NCI-H2227 treated with DMSO at 0.1 percent for 48 hours (cell line): ENCODE measurements around the gene PLEKHG7.

Experiments
- DNase-seq: peaks from one replicate; lab custom pipeline; 2025; lab: John Stamatoyannopoulos, UW

Gene PLEKHG7

GRCh38 chr12:92715625-92716024 lies 12.8 kb downstream of the PLEKHG7 start:
- DNase-seq = no peak

GRCh38 chr12:92717202-92717601 lies 14.4 kb downstream of the PLEKHG7 start:
- DNase-seq = no peak

GRCh38 chr12:92718483-92718990 lies 15.7 kb downstream of the PLEKHG7 start:
- no peak for DNase-seq

- no peak for DNase-seq
Measured at GRCh38 chr12:92719674-92720073, 16.9 kb downstream of the PLEKHG7 start.

GRCh38 chr12:92721130-92721529 lies 18.3 kb downstream of the PLEKHG7 start:
- DNase-seq = no peak

- no peak for DNase-seq
Measured at GRCh38 chr12:92721656-92722055, 18.9 kb downstream of the PLEKHG7 start.

- DNase-seq = no peak
Measured at GRCh38 chr12:92722897-92723296, 20.1 kb downstream of the PLEKHG7 start.

GRCh38 chr12:92726850-92727249 lies 24.1 kb downstream of the PLEKHG7 start:
- DNase-seq = no peak

GRCh38 chr12:92729773-92730305 lies 27.1 kb downstream of the PLEKHG7 start:
- DNase-seq = no peak

GRCh38 chr12:92730758-92731157 lies 28.0 kb downstream of the PLEKHG7 start:
- DNase-seq = no peak

- no peak for DNase-seq
Measured at GRCh38 chr12:92732216-92732615, 29.4 kb downstream of the PLEKHG7 start.

GRCh38 chr12:92732716-92733115 lies 29.9 kb downstream of the PLEKHG7 start:
- DNase-seq = no peak

GRCh38 chr12:92733181-92733580 lies 30.4 kb downstream of the PLEKHG7 start:
- DNase-seq = no peak

- DNase-seq = no peak
Measured at GRCh38 chr12:92733661-92734060, 30.9 kb downstream of the PLEKHG7 start.

- no peak for DNase-seq
Measured at GRCh38 chr12:92735131-92735721, 32.4 kb downstream of the PLEKHG7 start.

- DNase-seq = no peak
Measured at GRCh38 chr12:92736605-92737004, 33.8 kb downstream of the PLEKHG7 start.

GRCh38 chr12:92737855-92738850 lies 35.4 kb downstream of the PLEKHG7 start:
- no peak for DNase-seq

- DNase-seq = no peak
Measured at GRCh38 chr12:92739113-92739512, 36.3 kb downstream of the PLEKHG7 start.

- no peak for DNase-seq
Measured at GRCh38 chr12:92740411-92740810, 37.6 kb downstream of the PLEKHG7 start.

GRCh38 chr12:92743026-92743425 lies 40.2 kb downstream of the PLEKHG7 start:
- DNase-seq = no peak

- no peak for DNase-seq
Measured at GRCh38 chr12:92745856-92746550, 43.2 kb downstream of the PLEKHG7 start.

- DNase-seq = no peak
Measured at GRCh38 chr12:92747151-92747550, 44.4 kb downstream of the PLEKHG7 start.
